Fibroblast of lung (primary cell): ENCODE results near the gene SENP1. TPM values are rescaled to one million over a fixed set of nuclear protein-coding genes. Genes with fewer than 3 reads are reported as not detected.

ENCODE experiments used
- DNase-seq, 2 donors: peaks; one replicate each; pipeline versions ENCODE4 v3.0.0 to v3.0.0-alpha.2; 2010; ENCODE audit warnings: low read depth in 2 of 2
- H2AFZ ChIP-seq: 2 replicates; pipeline ENCODE4 v1.5.1; 2012; ENCODE audit warnings: low read length, control low read depth, inconsistent platforms
- H3K27ac ChIP-seq: 2 replicates; pipeline ENCODE4 v1.5.1; 2011; ENCODE audit warnings: low read length, control low read depth; ENCODE audit not compliant: insufficient read depth
- H3K27me3 ChIP-seq: 2 replicates; pipeline ENCODE4 v1.5.1; 2011; ENCODE audit warnings: mild to moderate bottlenecking, low read length; ENCODE audit not compliant: control insufficient read depth, insufficient read depth
- H3K36me3 ChIP-seq: 2 replicates; pipeline ENCODE4 v1.5.1; 2011; ENCODE audit warnings: low read length; ENCODE audit not compliant: control insufficient read depth, insufficient read depth
- H3K4me1 ChIP-seq: 2 replicates; pipeline ENCODE4 v1.5.1; 2011; ENCODE audit warnings: low read length; ENCODE audit not compliant: control insufficient read depth, insufficient read depth; ENCODE audit errors: extremely low read depth
- H3K4me2 ChIP-seq: 2 replicates; pipeline ENCODE4 v1.5.1; 2011; ENCODE audit warnings: low read length, control low read depth; ENCODE audit not compliant: insufficient read depth; ENCODE audit errors: extremely low read depth
- H3K4me3 ChIP-seq, 4 experiments: fragments of 200-600 bp in 1 of 4; sonication (generic) in 1 of 4; replicated peaks in 1 of 4; 2 replicates each; pipeline ENCODE4 v1.5.1; 2011 to 2016; ENCODE audit warnings: low read length in 4 of 4, low read depth in 3 of 4, mild to moderate bottlenecking in 3 of 4, control low read depth in 2 of 4, inconsistent platforms in 1 of 4, mixed read lengths in 1 of 4; ENCODE audit not compliant: insufficient read depth in 1 of 4; ENCODE audit errors: control extremely low read depth in 1 of 4
- H3K79me2 ChIP-seq: 2 replicates; pipeline ENCODE4 v1.5.1; 2012; ENCODE audit warnings: mild to moderate bottlenecking, low read length, inconsistent platforms; ENCODE audit not compliant: control insufficient read depth, insufficient read depth
- H3K9ac ChIP-seq: 2 replicates; pipeline ENCODE4 v1.5.1; 2011; ENCODE audit warnings: mild to moderate bottlenecking, low read length, control low read depth; ENCODE audit not compliant: insufficient read depth
- H3K9me3 ChIP-seq: 2 replicates; pipeline ENCODE4 v1.5.1; 2012; ENCODE audit warnings: low read depth, low read length; ENCODE audit not compliant: control insufficient read depth, insufficient read depth
- H4K20me1 ChIP-seq: 2 replicates; pipeline ENCODE4 v1.5.1; 2011; ENCODE audit warnings: low read length; ENCODE audit not compliant: control insufficient read depth, insufficient read depth; ENCODE audit errors: extremely low read depth
- CTCF ChIP-seq, 2 donors: IDR thresholded peaks in 1 of 2; conservative IDR thresholded peaks in 1 of 2; 1 replicate in 1 of 2; 2 replicates in 1 of 2; pipeline ENCODE4 v1.5.1; 2011 to 2012; ENCODE audit warnings: low read length in 2 of 2, control low read depth in 1 of 2, inconsistent platforms in 1 of 2, low read depth in 1 of 2, mild to moderate bottlenecking in 1 of 2
- EZH2 ChIP-seq: IDR thresholded peaks from 2 replicates; pipeline ENCODE4 v1.5.1; 2012; ENCODE audit warnings: low read length, control low read depth, mild to moderate bottlenecking; ENCODE audit errors: missing control alignments
- polyA plus RNA-seq, 2 donors: library from polyadenylated mRNA; depleted of rRNA in 1 of 2; stranded (reverse) in 1 of 2; unstranded in 1 of 2; fragments of >200 nt; gene quantifications; 2 replicates each; pipeline ENCODE4 v1.2.1, GENCODE V29; 2011 to 2012; ENCODE audit warnings: missing spikeins in 1 of 2
- total RNA-seq: library from RNA; depleted of rRNA; stranded (reverse); fragments of >200 nt; gene quantifications from 2 replicates; pipeline ENCODE4 v1.2.1, GENCODE V29; 2014

Gene SENP1
- total and polyA plus RNA-seq, 2 donors (not counting 1 experiment from before 2014, with no cell fraction given), result 14.7 to 17.9 TPM

- Histone ChIP-seq H3K36me3 (no peaks in the 10 kb centered on the region), H4K20me1 (no peaks in the 10 kb centered on the region), H3K9ac (no peak overlapping the region), H3K4me1 (no peaks in the 10 kb centered on the region), H3K79me2 (no peaks in the 10 kb centered on the region), H2AFZ (no peak overlapping the region), H3K9me3 (no peaks in the 10 kb centered on the region), H3K4me3 (no peak overlapping the region), H3K27me3 (peaks cover 35% of the 10 kb centered on the region), H3K27ac (no peak overlapping the region), H3K4me2 (no peak overlapping the region)
- DNase-seq, result no peak
- TF ChIP-seq EZH2 (no peak), CTCF (conservative IDR thresholded peaks at IDR 0.05 in 1 of 2, IDR thresholded peaks at IDR 0.05 in 1 of 2; ENCODE audit: low read depth in 1 of 2, low read length in 2 of 2) (no peak)
These were observed 92.6 kb downstream of the SENP1 start for GRCh38 chr12:48013287-48013686.

- no peaks in the 10 kb centered on the region for H3K79me2 ChIP-seq
- no peaks in the 10 kb centered on the region for H4K20me1 ChIP-seq
- H3K27ac ChIP-seq, result no peak overlapping the region
- no peak for DNase-seq
- no peak overlapping the region for H3K9ac ChIP-seq
- no peaks in the 10 kb centered on the region for H3K4me1 ChIP-seq
- H3K9me3 ChIP-seq, result no peaks in the 10 kb centered on the region
- TF ChIP-seq EZH2 (no peak), CTCF (conservative IDR thresholded peaks at IDR 0.05 in 1 of 2, IDR thresholded peaks at IDR 0.05 in 1 of 2; ENCODE audit: low read depth in 1 of 2, low read length in 2 of 2) (no peak)
- H3K4me2 ChIP-seq, result no peak overlapping the region
- H3K27me3 ChIP-seq, result peaks cover 39% of the 10 kb centered on the region
- H3K4me3 ChIP-seq, result no peak overlapping the region
- H2AFZ ChIP-seq, result no peak overlapping the region
- H3K36me3 ChIP-seq, result no peaks in the 10 kb centered on the region
These were observed 93.8 kb downstream of the SENP1 start for GRCh38 chr12:48012070-48012469.

GRCh38 chr12:48010366-48010970 is 95.4 kb downstream of the SENP1 start:
- TF ChIP-seq EZH2 (no peak), CTCF (conservative IDR thresholded peaks at IDR 0.05 in 1 of 2, IDR thresholded peaks at IDR 0.05 in 1 of 2; ENCODE audit: low read depth in 1 of 2, low read length in 2 of 2) (no peak)
- no peaks in the 10 kb centered on the region for H3K36me3 ChIP-seq
- H3K4me3 ChIP-seq, result no peak overlapping the region
- no peak overlapping the region for H3K9ac ChIP-seq
- H3K9me3 ChIP-seq, result no peaks in the 10 kb centered on the region
- no peaks in the 10 kb centered on the region for H4K20me1 ChIP-seq
- DNase-seq, result no peak
- peaks cover 46% of the 10 kb centered on the region for H3K27me3 ChIP-seq
- no peak overlapping the region for H3K4me2 ChIP-seq
- H3K27ac ChIP-seq, result no peak overlapping the region
- H3K79me2 ChIP-seq, result no peaks in the 10 kb centered on the region
- no peaks in the 10 kb centered on the region for H3K4me1 ChIP-seq
- H2AFZ ChIP-seq, result no peak overlapping the region
